ENCODE data around the gene CHID1.

The CHID1 gene

GRCh38 chr11:893008-893654 lies 17.5 kb downstream of the CHID1 start:
- H3K4me3 ChIP-seq (ENCODE audit: low read depth, low read length): no peak overlapping the region
- no peak overlapping the region for H2AK5ac ChIP-seq (ENCODE audit: low read length)
- peaks cover 3% of the 10 kb centered on the region for H3K9me3 ChIP-seq (ENCODE audit: insufficient read depth, low read depth, low read length)
- no peak overlapping the region for H4K91ac ChIP-seq (ENCODE audit: low read depth, low read length)
- WGBS (ENCODE audit: extremely low coverage, insufficient coverage, insufficient read length): no CpG with 5 or more reads among the region's 13 CpGs
- no peak overlapping the region for H3K27ac ChIP-seq (ENCODE audit: low read depth, low read length)
- H3K4me2 ChIP-seq (ENCODE audit: low read length): no peak overlapping the region
- peaks cover 8 to 22% of the 10 kb centered on the region in 2 experiments for H3K36me3 ChIP-seq (ENCODE audit: control insufficient read depth in 1 of 2, insufficient read depth in 2 of 2, low read length in 2 of 2)
- H3K4ac ChIP-seq (ENCODE audit: low read depth, low read length): no peak overlapping the region
- no peak overlapping the region for H3K18ac ChIP-seq (ENCODE audit: low read length)
- H2BK120ac ChIP-seq (ENCODE audit: insufficient read depth, low read length, poor library complexity): no peak overlapping the region
- DNase-seq: no peak
- no peaks in the 10 kb centered on the region for H3K4me1 ChIP-seq (ENCODE audit: control insufficient read depth in 1 of 2, insufficient read depth in 2 of 2, low read length in 2 of 2)
- H3K27me3 ChIP-seq (ENCODE audit: insufficient read depth, low read length): no peaks in the 10 kb centered on the region
- no peak overlapping the region for H3K9ac ChIP-seq (ENCODE audit: low read length)
- no peak overlapping the region for H4K8ac ChIP-seq (ENCODE audit: low read depth, low read length)
- no peak overlapping the region for H2BK12ac ChIP-seq (ENCODE audit: low read length)
- no peak overlapping the region for H3K14ac ChIP-seq (ENCODE audit: low read length)
- no peak overlapping the region for H3K23ac ChIP-seq (ENCODE audit: low read length)
- no peaks in the 10 kb centered on the region for H3K79me2 ChIP-seq (ENCODE audit: control insufficient read depth, insufficient read depth, low read length, poor library complexity)
- H2BK5ac ChIP-seq (ENCODE audit: low read depth, low read length, poor library complexity): no peak overlapping the region
- H3K79me1 ChIP-seq (ENCODE audit: low read length): no peaks in the 10 kb centered on the region
- no peak overlapping the region for H4K12ac ChIP-seq (ENCODE audit: low read depth, low read length)
- H2AFZ ChIP-seq (ENCODE audit: insufficient read depth, low read length, poor library complexity): no peak overlapping the region

DNA sequence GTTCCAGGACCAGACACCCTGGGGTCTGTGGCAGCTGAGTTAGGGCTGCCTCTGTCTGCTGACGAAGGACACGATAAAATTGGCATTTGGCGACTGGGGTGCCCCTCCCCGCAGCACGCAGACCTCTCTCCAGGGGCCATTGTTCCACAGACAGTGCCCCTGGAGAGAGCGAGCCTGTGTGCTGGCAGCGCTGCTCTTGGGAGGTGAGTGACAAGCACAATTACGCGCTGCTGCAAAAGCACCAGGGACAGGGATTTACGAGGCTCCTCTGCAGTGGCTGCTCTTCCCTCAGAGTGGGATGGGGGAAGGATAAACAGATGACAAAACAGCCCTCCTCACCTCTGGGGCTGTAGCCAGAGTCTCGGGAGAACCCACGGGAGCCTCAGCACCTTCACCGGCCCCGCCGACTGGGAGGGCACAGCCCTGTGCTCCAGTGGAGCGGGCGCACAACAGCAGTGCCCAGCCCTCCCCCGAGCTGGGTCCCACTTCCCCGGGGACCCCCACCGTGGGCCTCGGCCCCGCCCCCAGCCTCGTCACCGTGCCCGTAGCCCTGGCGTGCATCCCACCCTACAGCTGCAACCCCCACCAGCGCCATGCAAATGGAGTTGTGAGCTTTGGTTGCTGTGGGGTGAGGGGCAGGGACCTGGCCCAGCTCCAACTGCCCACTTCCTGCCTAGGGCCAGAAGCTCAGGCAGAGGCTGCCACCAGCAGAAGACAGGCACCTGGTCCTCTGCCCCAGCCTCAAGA lies 19.6 kb downstream of the CHID1 start:
- H3K79me1 ChIP-seq (ENCODE audit: low read length): no peaks in the 10 kb centered on the region
- H4K12ac ChIP-seq (ENCODE audit: low read depth, low read length): no peak overlapping the region
- no peak overlapping the region for H3K4me2 ChIP-seq (ENCODE audit: low read length)
- no peak overlapping the region for H3K9ac ChIP-seq (ENCODE audit: low read length)
- H3K27me3 ChIP-seq (ENCODE audit: insufficient read depth, low read length): no peaks in the 10 kb centered on the region
- no peak for DNase-seq
- H3K4ac ChIP-seq (ENCODE audit: low read depth, low read length): no peak overlapping the region
- no peak overlapping the region for H3K4me3 ChIP-seq (ENCODE audit: low read depth, low read length)
- peaks cover 3% of the 10 kb centered on the region for H3K9me3 ChIP-seq (ENCODE audit: insufficient read depth, low read depth, low read length)
- H3K79me2 ChIP-seq (ENCODE audit: control insufficient read depth, insufficient read depth, low read length, poor library complexity): no peaks in the 10 kb centered on the region
- no peak overlapping the region for H2BK5ac ChIP-seq (ENCODE audit: low read depth, low read length, poor library complexity)
- no peak overlapping the region for H2AFZ ChIP-seq (ENCODE audit: insufficient read depth, low read length, poor library complexity)
- no peak overlapping the region for H2AK5ac ChIP-seq (ENCODE audit: low read length)
- H3K23ac ChIP-seq (ENCODE audit: low read length): no peak overlapping the region
- no peak overlapping the region for H3K14ac ChIP-seq (ENCODE audit: low read length)
- no peak overlapping the region for H3K27ac ChIP-seq (ENCODE audit: low read depth, low read length)
- no peak overlapping the region for H2BK120ac ChIP-seq (ENCODE audit: insufficient read depth, low read length, poor library complexity)
- H4K91ac ChIP-seq (ENCODE audit: low read depth, low read length): no peak overlapping the region
- no peaks in the 10 kb centered on the region for H3K4me1 ChIP-seq (ENCODE audit: control insufficient read depth in 1 of 2, insufficient read depth in 2 of 2, low read length in 2 of 2)
- H4K8ac ChIP-seq (ENCODE audit: low read depth, low read length): no peak overlapping the region
- H3K36me3 ChIP-seq (ENCODE audit: control insufficient read depth in 1 of 2, insufficient read depth in 2 of 2, low read length in 2 of 2): peaks cover 27 to 39% of the 10 kb centered on the region in 2 experiments
- no CpG with 5 or more reads among the region's 27 CpGs for WGBS (ENCODE audit: extremely low coverage, insufficient coverage, insufficient read length)
- H3K18ac ChIP-seq (ENCODE audit: low read length): no peak overlapping the region
- no peak overlapping the region for H2BK12ac ChIP-seq (ENCODE audit: low read length)

DNA sequence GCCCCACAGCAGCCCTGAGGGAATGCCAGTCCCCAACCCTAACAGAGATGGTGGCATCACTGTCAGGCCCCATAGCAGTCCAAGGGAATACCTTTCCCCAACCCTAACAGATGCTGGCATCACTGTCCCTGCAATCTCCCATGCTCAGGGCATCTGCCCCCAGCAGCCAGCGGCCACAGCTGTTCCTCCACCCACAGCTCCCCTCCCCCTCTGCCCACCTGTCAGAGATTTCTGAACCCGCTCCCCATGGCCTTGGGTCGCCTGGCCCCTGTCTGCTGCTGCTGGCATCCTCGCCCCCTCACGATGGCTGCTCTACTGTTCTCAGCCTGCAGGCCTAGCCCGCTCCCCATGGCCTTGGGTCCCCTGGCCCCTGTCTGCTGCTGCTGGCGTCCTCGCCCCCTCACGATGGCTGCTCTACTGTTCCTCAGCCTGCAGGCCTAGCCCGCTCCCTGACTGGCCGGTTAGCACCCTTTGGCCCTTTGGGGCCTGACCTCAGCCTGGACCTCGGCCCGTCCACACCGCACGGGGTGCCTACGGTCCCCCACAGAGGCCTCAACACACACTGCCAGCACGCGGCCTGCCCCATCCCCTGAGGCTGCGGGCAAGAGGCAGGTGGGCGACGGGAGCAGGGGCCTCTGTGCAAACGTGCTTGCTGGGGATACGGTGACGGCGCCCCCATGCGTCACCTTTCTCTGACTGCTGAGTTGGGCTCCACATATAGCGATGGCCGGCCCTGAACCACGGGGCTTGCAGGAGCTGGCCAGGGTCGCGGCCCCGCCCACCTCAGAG lies 20.7 kb downstream of the CHID1 start:
- no peak overlapping the region for H3K23ac ChIP-seq (ENCODE audit: low read length)
- DNase-seq: no peak
- H3K79me1 ChIP-seq (ENCODE audit: low read length): no peaks in the 10 kb centered on the region
- H3K9me3 ChIP-seq (ENCODE audit: insufficient read depth, low read depth, low read length): peaks cover 3% of the 10 kb centered on the region
- H3K36me3 ChIP-seq (ENCODE audit: control insufficient read depth in 1 of 2, insufficient read depth in 2 of 2, low read length in 2 of 2): peaks cover 27 to 39% of the 10 kb centered on the region in 2 experiments
- no peak overlapping the region for H2BK120ac ChIP-seq (ENCODE audit: insufficient read depth, low read length, poor library complexity)
- no peak overlapping the region for H3K9ac ChIP-seq (ENCODE audit: low read length)
- no peak overlapping the region for H2BK12ac ChIP-seq (ENCODE audit: low read length)
- H3K4ac ChIP-seq (ENCODE audit: low read depth, low read length): no peak overlapping the region
- no peak overlapping the region for H4K91ac ChIP-seq (ENCODE audit: low read depth, low read length)
- H2AK5ac ChIP-seq (ENCODE audit: low read length): no peak overlapping the region
- no peaks in the 10 kb centered on the region for H3K27me3 ChIP-seq (ENCODE audit: insufficient read depth, low read length)
- H2BK5ac ChIP-seq (ENCODE audit: low read depth, low read length, poor library complexity): no peak overlapping the region
- no peak overlapping the region for H2AFZ ChIP-seq (ENCODE audit: insufficient read depth, low read length, poor library complexity)
- WGBS (ENCODE audit: extremely low coverage, insufficient coverage, insufficient read length): no CpG with 5 or more reads among the region's 32 CpGs
- no peak overlapping the region for H3K4me3 ChIP-seq (ENCODE audit: low read depth, low read length)
- no peak overlapping the region for H3K18ac ChIP-seq (ENCODE audit: low read length)
- no peaks in the 10 kb centered on the region for H3K79me2 ChIP-seq (ENCODE audit: control insufficient read depth, insufficient read depth, low read length, poor library complexity)
- no peaks in the 10 kb centered on the region for H3K4me1 ChIP-seq (ENCODE audit: control insufficient read depth in 1 of 2, insufficient read depth in 2 of 2, low read length in 2 of 2)
- H3K4me2 ChIP-seq (ENCODE audit: low read length): no peak overlapping the region
- no peak overlapping the region for H4K12ac ChIP-seq (ENCODE audit: low read depth, low read length)
- H4K8ac ChIP-seq (ENCODE audit: low read depth, low read length): no peak overlapping the region
- H3K27ac ChIP-seq (ENCODE audit: low read depth, low read length): no peak overlapping the region
- H3K14ac ChIP-seq (ENCODE audit: low read length): no peak overlapping the region

- Histone ChIP-seq H4K8ac (ENCODE audit: low read depth, low read length) (no peak overlapping the region), H4K91ac (ENCODE audit: low read depth, low read length) (no peak overlapping the region), H2BK12ac (ENCODE audit: low read length) (no peak overlapping the region), H4K12ac (ENCODE audit: low read depth, low read length) (no peak overlapping the region), H3K79me1 (ENCODE audit: low read length) (no peaks in the 10 kb centered on the region), H2BK5ac (ENCODE audit: low read depth, low read length, poor library complexity) (no peak overlapping the region), H3K14ac (ENCODE audit: low read length) (no peak overlapping the region), H3K9ac (ENCODE audit: low read length) (no peak overlapping the region), H3K18ac (ENCODE audit: low read length) (no peak overlapping the region), H2AK5ac (ENCODE audit: low read length) (no peak overlapping the region), H3K36me3 (ENCODE audit: control insufficient read depth in 1 of 2, insufficient read depth in 2 of 2, low read length in 2 of 2) (peaks cover 27 to 36% of the 10 kb centered on the region in 2 experiments), H3K4me3 (ENCODE audit: low read depth, low read length) (no peak overlapping the region), H3K9me3 (ENCODE audit: insufficient read depth, low read depth, low read length) (peaks cover 3% of the 10 kb centered on the region), H3K4me1 (ENCODE audit: control insufficient read depth in 1 of 2, insufficient read depth in 2 of 2, low read length in 2 of 2) (no peaks in the 10 kb centered on the region), H3K79me2 (ENCODE audit: control insufficient read depth, insufficient read depth, low read length, poor library complexity) (no peaks in the 10 kb centered on the region), H3K4ac (ENCODE audit: low read depth, low read length) (no peak overlapping the region), H2BK120ac (ENCODE audit: insufficient read depth, low read length, poor library complexity) (no peak overlapping the region), H3K23ac (ENCODE audit: low read length) (no peak overlapping the region), H2AFZ (ENCODE audit: insufficient read depth, low read length, poor library complexity) (no peak overlapping the region), H3K27ac (ENCODE audit: low read depth, low read length) (no peak overlapping the region), H3K4me2 (ENCODE audit: low read length) (no peak overlapping the region), H3K27me3 (ENCODE audit: insufficient read depth, low read length) (no peaks in the 10 kb centered on the region)
- WGBS (ENCODE audit: extremely low coverage, insufficient coverage, insufficient read length): no CpG with 5 or more reads among the region's 13 CpGs
- no peak for DNase-seq
Measured at GRCh38 chr11:889257-889656, 21.4 kb downstream of the CHID1 start.
